GM23338 (cell line): ENCODE data around the gene FECH.

Source experiments
- CREB1 ChIP-seq: fragments of 250-450 bp; sonication (Bioruptor Pico); IDR thresholded peaks from 2 replicates; pipeline ENCODE4 v1.5.0; 2020; ENCODE audit warnings: low read depth, mild to moderate bottlenecking, moderate library complexity
- CTCF ChIP-seq, 2 experiments: fragments of 200-600 bp in 1 of 2; sonication (generic) in 1 of 2; conservative IDR thresholded peaks; 2 replicates each; pipeline versions ENCODE4 v1.5.1 to v1.6.1; 2016 to 2017; ENCODE audit warnings: antibody characterized with exemption in 2 of 2, low read depth in 2 of 2, mild to moderate bottlenecking in 2 of 2, moderate library complexity in 1 of 2
- ETS1 ChIP-seq: IDR thresholded peaks from 2 replicates; pipeline ENCODE4 v1.6.1; 2016; ENCODE audit warnings: antibody characterized with exemption
- EZH2 ChIP-seq: fragments of 200-600 bp; sonication (generic); IDR thresholded peaks from one replicate; pipeline ENCODE4 v1.8.0; 2017; ENCODE audit warnings: antibody characterized with exemption, mild to moderate bottlenecking, low read depth; ENCODE audit not compliant: unreplicated experiment
- EZH2phosphoT487 ChIP-seq: fragments of 200-600 bp; sonication (generic); IDR thresholded peaks from one replicate; pipeline ENCODE4 v1.8.1; 2018; ENCODE audit warnings: antibody characterized with exemption; ENCODE audit not compliant: unreplicated experiment
- JUNB ChIP-seq: IDR thresholded peaks from one replicate; pipeline ENCODE4 v1.6.1; 2016; ENCODE audit warnings: antibody characterized with exemption; ENCODE audit not compliant: unreplicated experiment
- NANOG ChIP-seq: IDR thresholded peaks from 2 replicates; pipeline ENCODE4 v1.6.1; 2016; ENCODE audit warnings: antibody characterized with exemption, borderline replicate concordance
- POLR2AphosphoS5 ChIP-seq: IDR thresholded peaks from 2 replicates; pipeline ENCODE4 v1.6.1; 2016; ENCODE audit warnings: antibody characterized with exemption, low read depth
- STAT1 ChIP-seq: IDR thresholded peaks from one replicate; pipeline ENCODE4 v1.6.1; 2016; ENCODE audit warnings: antibody characterized with exemption; ENCODE audit not compliant: unreplicated experiment
- ZNF114 ChIP-seq: fragments of 250-450 bp; sonication (Bioruptor Pico); IDR thresholded peaks from 2 replicates; pipeline ENCODE4 v1.5.0; 2020; ENCODE audit warnings: mild to moderate bottlenecking, moderate library complexity
- ZNF331 ChIP-seq: fragments of 250-450 bp; sonication (Bioruptor Pico); IDR thresholded peaks from 2 replicates; pipeline ENCODE4 v1.5.0; 2020; ENCODE audit warnings: low read depth, mild to moderate bottlenecking, moderate library complexity
- TF ChIP-seq, protein P1 (sequence below): IDR thresholded peaks from one replicate; pipeline ENCODE4 v1.6.1; 2018; ENCODE audit warnings: antibody characterized with exemption; ENCODE audit not compliant: unreplicated experiment
- TF ChIP-seq, protein P2 (sequence below): fragments of 250-450 bp; sonication (Bioruptor Pico); IDR thresholded peaks from 2 replicates; pipeline ENCODE4 v1.5.0; 2020; ENCODE audit warnings: mild to moderate bottlenecking, moderate library complexity

DNA sequence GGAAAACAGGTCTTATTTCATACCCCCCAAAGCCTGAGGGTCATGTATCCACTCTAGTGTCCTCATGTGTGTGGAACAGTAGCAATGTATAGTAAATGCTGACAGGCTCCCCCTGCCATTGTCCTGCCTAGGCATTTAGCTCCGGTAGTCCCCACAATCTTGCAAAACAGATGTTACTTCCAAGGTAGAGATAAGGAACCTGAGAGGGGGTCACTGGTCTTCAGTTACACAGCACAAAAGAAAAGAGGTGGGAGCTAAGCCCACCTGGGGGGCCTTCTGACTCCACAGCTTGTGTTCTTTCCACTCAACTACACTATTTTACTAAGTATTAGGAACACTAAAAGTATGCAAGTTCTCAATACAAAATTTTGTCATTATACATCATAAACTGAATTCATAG, 17.4 kb upstream of the FECH start:
- TF ChIP-seq CTCF (conservative IDR thresholded peaks at IDR 0.05; ENCODE audit: low read depth in 2 of 2) (no peak), EZH2 (no peak), POLR2AphosphoS5 (no peak), NANOG (no peak), EZH2phosphoT487 (no peak), ETS1 (no peak), JUNB (no peak), ZNF114 (CRISPR knock-in tag) (no peak), CREB1 (CRISPR knock-in tag) (no peak), STAT1 (no peak), ZNF331 (no peak)
- TF ChIP-seq, protein P1, sequence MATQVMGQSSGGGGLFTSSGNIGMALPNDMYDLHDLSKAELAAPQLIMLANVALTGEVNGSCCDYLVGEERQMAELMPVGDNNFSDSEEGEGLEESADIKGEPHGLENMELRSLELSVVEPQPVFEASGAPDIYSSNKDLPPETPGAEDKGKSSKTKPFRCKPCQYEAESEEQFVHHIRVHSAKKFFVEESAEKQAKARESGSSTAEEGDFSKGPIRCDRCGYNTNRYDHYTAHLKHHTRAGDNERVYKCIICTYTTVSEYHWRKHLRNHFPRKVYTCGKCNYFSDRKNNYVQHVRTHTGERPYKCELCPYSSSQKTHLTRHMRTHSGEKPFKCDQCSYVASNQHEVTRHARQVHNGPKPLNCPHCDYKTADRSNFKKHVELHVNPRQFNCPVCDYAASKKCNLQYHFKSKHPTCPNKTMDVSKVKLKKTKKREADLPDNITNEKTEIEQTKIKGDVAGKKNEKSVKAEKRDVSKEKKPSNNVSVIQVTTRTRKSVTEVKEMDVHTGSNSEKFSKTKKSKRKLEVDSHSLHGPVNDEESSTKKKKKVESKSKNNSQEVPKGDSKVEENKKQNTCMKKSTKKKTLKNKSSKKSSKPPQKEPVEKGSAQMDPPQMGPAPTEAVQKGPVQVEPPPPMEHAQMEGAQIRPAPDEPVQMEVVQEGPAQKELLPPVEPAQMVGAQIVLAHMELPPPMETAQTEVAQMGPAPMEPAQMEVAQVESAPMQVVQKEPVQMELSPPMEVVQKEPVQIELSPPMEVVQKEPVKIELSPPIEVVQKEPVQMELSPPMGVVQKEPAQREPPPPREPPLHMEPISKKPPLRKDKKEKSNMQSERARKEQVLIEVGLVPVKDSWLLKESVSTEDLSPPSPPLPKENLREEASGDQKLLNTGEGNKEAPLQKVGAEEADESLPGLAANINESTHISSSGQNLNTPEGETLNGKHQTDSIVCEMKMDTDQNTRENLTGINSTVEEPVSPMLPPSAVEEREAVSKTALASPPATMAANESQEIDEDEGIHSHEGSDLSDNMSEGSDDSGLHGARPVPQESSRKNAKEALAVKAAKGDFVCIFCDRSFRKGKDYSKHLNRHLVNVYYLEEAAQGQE: no peak
- TF ChIP-seq, protein P2, sequence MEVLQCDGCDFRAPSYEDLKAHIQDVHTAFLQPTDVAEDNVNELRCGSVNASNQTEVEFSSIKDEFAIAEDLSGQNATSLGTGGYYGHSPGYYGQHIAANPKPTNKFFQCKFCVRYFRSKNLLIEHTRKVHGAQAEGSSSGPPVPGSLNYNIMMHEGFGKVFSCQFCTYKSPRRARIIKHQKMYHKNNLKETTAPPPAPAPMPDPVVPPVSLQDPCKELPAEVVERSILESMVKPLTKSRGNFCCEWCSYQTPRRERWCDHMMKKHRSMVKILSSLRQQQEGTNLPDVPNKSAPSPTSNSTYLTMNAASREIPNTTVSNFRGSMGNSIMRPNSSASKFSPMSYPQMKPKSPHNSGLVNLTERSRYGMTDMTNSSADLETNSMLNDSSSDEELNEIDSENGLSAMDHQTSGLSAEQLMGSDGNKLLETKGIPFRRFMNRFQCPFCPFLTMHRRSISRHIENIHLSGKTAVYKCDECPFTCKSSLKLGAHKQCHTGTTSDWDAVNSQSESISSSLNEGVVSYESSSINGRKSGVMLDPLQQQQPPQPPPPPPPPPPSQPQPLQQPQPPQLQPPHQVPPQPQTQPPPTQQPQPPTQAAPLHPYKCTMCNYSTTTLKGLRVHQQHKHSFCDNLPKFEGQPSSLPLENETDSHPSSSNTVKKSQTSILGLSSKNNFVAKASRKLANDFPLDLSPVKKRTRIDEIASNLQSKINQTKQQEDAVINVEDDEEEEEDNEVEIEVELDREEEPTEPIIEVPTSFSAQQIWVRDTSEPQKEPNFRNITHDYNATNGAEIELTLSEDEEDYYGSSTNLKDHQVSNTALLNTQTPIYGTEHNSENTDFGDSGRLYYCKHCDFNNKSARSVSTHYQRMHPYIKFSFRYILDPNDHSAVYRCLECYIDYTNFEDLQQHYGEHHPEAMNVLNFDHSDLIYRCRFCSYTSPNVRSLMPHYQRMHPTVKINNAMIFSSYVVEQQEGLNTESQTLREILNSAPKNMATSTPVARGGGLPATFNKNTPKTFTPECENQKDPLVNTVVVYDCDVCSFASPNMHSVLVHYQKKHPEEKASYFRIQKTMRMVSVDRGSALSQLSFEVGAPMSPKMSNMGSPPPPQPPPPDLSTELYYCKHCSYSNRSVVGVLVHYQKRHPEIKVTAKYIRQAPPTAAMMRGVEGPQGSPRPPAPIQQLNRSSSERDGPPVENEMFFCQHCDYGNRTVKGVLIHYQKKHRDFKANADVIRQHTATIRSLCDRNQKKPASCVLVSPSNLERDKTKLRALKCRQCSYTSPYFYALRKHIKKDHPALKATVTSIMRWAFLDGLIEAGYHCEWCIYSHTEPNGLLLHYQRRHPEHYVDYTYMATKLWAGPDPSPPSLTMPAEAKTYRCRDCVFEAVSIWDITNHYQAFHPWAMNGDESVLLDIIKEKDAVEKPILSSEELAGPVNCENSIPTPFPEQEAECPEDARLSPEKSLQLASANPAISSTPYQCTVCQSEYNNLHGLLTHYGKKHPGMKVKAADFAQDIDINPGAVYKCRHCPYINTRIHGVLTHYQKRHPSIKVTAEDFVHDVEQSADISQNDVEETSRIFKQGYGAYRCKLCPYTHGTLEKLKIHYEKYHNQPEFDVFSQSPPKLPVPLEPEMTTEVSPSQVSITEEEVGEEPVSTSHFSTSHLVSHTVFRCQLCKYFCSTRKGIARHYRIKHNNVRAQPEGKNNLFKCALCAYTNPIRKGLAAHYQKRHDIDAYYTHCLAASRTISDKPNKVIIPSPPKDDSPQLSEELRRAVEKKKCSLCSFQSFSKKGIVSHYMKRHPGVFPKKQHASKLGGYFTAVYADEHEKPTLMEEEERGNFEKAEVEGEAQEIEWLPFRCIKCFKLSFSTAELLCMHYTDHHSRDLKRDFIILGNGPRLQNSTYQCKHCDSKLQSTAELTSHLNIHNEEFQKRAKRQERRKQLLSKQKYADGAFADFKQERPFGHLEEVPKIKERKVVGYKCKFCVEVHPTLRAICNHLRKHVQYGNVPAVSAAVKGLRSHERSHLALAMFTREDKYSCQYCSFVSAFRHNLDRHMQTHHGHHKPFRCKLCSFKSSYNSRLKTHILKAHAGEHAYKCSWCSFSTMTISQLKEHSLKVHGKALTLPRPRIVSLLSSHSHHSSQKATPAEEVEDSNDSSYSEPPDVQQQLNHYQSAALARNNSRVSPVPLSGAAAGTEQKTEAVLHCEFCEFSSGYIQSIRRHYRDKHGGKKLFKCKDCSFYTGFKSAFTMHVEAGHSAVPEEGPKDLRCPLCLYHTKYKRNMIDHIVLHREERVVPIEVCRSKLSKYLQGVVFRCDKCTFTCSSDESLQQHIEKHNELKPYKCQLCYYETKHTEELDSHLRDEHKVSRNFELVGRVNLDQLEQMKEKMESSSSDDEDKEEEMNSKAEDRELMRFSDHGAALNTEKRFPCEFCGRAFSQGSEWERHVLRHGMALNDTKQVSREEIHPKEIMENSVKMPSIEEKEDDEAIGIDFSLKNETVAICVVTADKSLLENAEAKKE: no peak
